GM10248 (cell line): Measurements from ENCODE around the gene TOR1A.

Experiments
- CTCF ChIA-PET: fragments of 300-600 bp; sonication (Branson Sonifier 250); formaldehyde crosslinking; extraction: SDS; loops from one replicate; lab custom pipeline; 2021; ENCODE audit warnings: antibody characterized with exemption; lab: Yijun Ruan, JAX
- POLR2A ChIA-PET: fragments of 350-650 bp; sonication (Branson Sonifier 250); formaldehyde crosslinking; extraction: SDS; loops from one replicate; lab custom pipeline; 2020; ENCODE audit warnings: antibody characterized with exemption; lab: Yijun Ruan, JAX
- DNase-seq: peaks from one replicate; pipeline ENCODE4 v3.0.0; 2012; ENCODE audit errors: extremely low spot score
- TF ChIP-seq, protein P1 (sequence below): IDR thresholded peaks from 2 replicates; pipeline ENCODE4 v1.5.1; 2012; ENCODE audit warnings: mild to moderate bottlenecking, low read depth; ENCODE audit errors: extremely low read depth, missing control alignments, control extremely low read depth

The TOR1A gene

DNA sequence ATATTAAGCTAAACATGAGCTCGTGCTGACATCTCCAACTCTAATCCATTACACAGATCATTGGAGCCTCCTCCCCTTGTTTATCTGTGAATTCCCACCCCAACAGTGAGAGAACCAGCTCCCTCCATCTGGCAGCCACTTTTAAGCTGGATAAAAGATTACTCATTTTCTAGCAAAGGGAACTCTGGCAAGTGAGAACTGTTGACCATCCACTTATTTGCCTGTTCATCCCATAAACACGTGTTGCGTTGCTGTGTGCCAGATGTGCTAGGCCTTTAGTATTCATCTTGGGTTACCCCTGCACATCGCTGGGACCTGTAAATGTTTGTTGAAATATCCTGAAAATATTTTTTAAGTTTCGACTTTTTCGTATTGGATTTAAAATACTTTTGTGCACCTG, 2.4 kb upstream of the TOR1A start:
- CTCF ChIA-PET = interaction anchor here (1.3 to 1.9 kb wide), 2 partner anchors 9 to 79 kb away, joined by 3 to 4 read pairs; partner anchors contain the start of genes C9orf78 and USP20
- TF ChIP-seq, protein P1, sequence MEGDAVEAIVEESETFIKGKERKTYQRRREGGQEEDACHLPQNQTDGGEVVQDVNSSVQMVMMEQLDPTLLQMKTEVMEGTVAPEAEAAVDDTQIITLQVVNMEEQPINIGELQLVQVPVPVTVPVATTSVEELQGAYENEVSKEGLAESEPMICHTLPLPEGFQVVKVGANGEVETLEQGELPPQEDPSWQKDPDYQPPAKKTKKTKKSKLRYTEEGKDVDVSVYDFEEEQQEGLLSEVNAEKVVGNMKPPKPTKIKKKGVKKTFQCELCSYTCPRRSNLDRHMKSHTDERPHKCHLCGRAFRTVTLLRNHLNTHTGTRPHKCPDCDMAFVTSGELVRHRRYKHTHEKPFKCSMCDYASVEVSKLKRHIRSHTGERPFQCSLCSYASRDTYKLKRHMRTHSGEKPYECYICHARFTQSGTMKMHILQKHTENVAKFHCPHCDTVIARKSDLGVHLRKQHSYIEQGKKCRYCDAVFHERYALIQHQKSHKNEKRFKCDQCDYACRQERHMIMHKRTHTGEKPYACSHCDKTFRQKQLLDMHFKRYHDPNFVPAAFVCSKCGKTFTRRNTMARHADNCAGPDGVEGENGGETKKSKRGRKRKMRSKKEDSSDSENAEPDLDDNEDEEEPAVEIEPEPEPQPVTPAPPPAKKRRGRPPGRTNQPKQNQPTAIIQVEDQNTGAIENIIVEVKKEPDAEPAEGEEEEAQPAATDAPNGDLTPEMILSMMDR = no peak
- no peak for DNase-seq
- POLR2A ChIA-PET = interaction anchor here (0.5 to 1.3 kb wide), 3 partner anchors 8 to 29 kb away, joined by 3 to 7 read pairs (median 5); partner anchors contain the start of gene C9orf78

DNA sequence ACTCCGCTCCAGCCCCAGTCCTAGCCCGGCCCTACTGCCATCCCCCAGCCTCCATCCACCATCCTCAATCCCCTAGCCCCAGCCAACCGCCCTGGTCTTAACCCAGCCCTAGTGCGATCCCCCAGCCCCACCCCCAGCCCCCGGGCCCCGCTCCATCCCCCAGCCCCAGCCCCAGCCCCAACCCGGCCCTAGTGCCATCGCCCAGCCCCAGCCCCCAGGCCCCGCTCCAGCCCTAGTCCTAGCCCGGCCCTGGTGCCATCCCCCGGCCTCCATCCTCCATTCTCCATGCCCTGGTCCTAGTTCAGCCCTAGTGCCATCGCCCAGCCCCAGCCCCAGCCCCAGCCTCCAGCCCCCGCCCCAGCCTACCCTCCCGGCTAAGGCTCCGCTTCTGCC, 398 bp downstream of the TOR1A start:
- CTCF ChIA-PET = no interaction called here
- TF ChIP-seq, protein P1 = no peak
- peak; percentile 42 for DNase-seq
- POLR2A ChIA-PET = no interaction called here

DNA sequence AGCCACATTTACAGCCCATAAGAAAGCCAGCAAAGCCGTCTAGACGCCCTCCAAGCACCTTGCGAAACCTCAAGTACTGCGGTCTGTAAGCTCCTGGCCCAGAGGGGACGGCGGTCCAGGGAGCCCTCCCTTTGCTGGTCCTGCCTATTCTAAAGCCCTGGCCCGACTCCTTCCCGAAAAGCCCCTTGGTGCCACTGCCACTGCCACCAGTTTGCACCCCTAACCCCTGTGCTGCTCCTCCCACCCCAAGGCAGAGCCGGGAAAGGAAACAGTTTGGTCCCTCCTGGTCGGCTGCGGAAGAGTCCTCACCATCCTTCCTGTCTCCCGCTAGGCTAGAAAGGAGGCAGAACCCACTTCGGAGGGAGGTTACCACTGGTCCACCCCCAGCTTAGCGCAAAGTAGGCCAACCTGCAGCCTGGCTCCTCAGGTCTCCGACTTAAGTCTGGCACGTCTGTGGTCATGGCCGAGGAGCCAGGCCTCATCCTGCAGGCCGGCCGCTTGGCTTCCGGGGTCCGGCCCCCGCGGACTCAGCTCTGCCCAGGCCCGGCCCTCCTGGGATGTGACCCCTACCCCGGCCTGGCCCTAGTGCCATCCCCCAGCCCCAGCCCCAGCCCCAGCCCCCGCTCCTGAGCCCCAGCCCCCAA, 916 bp downstream of the TOR1A start:
- TF ChIP-seq, protein P1 = no peak
- CTCF ChIA-PET = no interaction called here
- peak; percentile 45 for DNase-seq
- POLR2A ChIA-PET = interaction anchor here (0.6 kb wide), 1 partner anchor 299 kb away, joined by 3 read pairs; no protein-coding TSS in a partner anchor

DNA sequence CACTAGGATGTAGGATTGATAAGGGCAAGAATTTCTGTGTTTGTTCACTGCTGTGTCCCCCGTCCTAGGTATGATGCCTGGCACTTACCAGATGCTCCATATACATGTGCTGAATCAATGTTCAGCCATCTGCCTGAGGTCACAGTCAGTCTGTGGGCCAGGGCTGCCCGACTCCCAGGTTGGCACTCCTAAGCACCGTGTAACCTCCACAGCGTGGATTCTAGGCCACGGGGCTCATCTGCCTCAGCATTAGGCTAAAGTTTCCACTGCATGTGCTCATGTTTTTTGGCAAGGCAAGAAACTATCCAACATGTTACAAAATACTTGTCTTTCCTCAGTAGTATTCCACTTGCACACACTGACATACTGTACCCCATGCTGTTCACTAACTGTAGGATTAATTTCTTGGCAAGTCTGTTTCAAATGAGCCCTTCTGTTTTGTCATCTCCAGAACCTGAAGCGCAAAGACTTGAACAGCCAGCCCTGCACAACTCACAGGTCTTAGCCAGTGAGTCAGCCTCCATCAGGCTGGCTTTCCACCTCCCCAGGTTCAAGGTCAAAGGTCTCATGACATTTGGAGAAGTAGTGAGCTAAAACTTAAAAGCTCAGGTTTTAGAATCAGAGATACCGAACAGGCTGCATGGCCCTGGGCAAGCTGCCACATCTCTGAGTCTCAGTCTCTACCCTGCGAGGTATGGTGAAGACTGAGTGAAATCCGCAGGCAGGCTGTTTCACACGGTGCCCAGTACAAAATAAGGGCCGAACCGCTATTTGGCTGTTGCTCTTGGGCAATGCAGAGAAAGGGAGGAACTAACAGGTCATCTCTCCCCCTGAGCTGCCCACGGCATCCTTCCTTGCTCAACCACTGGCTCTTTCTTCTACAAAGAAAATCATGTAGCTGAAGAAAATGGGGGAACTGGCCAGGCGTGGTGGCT, 7.2 kb downstream of the TOR1A start:
- ChIA-PET POLR2A (no interaction called here), CTCF (interaction anchor here (1.2 kb wide), 1 partner anchor 13 kb away, joined by 3 read pairs; the partner anchor contains the start of gene TOR1B)
- TF ChIP-seq, protein P1 = no peak
- DNase-seq = no peak

DNA sequence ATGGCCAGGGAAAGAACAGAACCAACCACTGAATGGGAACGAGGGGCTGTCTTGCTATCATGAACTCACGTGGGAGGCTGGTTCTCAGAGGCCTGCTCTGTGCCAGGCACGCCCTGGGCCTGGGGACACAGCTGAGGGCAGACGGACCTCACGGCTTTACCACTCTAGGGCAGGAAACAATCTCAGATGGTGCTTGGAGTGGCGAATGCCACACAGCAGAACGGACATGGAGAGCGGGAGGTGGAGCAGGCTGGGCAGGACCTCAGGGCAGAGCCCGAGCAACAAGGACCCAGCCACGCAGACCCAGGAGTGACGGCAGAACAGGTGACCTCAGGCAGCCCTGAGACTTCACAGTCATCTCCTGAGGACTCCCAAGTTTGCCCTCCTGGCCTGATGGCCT, 8.7 kb downstream of the TOR1A start:
- POLR2A ChIA-PET = no interaction called here
- no peak for DNase-seq
- TF ChIP-seq, protein P1 = no peak
- CTCF ChIA-PET = no interaction called here

DNA sequence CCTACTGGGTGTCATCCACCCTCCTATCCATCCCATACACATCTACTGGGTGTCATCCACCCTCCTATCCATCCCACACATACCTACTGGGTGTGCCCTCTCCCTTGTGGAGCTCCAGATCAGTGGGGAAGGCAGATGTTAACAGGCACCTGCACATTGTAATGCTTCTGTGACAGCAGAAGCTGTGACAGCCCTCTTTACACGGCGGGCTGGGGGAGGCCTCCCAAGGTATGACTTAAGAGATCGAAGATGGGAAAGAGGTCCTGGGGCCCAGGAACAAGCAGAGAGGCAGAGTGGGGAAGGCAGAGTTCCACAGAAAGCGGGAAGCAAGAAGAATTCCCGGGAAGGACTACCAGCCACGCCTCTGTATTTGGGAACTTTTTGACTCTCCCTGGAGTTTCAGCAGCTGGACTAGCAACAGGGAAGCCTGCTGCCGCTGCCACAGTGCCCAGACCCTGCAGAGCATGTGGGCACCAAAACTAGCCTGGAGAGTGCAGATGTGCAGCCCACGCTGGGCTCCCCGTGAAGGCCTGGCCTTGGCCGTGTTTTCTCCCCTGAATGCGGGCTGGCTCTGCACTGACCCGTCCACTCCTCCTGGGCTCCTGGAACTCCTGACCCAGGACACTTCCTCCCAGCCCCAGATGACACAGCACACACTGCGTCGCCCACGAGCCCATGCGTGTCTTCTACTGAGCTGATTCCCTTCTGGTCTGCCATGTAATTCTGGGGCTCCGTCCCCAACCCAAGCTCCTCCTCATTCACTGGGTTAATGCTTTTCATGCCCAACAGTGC, 9.3 kb downstream of the TOR1A start:
- TF ChIP-seq, protein P1 = no peak
- POLR2A ChIA-PET = no interaction called here
- DNase-seq = no peak
- CTCF ChIA-PET = no interaction called here
